ENCODE measurements around the gene MARVELD3. TPM values are rescaled to one million over a fixed set of nuclear protein-coding genes. Genes with fewer than 3 reads are reported as not detected.

The MARVELD3 gene
- total RNA-seq, 1 donor from 2014 or later: 0.47 TPM

- no peak for DNase-seq
Observed at GRCh38 chr16:71623597-71623996, 2.4 kb upstream of the MARVELD3 start.

- no peak for DNase-seq
Observed at GRCh38 chr16:71625113-71625850, 702 bp upstream of the MARVELD3 start.

DNA sequence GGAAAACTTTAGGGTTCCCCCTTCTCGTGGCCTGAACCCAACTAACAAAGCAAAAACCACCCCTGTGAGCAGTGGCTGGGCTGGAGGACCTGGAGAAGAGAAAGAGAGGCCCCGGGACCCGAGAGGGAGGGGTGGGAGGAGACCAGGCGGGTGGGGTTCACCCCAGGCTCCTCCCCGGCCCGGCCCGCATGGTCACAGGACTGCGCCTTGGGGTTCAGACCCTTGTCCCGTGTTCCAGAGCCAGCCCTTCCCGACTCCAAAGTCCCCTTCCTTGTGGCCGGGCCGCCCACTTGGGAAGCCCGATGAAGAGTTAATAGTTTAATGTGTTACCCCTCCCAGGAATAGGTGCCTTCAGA, 852 bp downstream of the MARVELD3 start:
- no peak for DNase-seq

DNA sequence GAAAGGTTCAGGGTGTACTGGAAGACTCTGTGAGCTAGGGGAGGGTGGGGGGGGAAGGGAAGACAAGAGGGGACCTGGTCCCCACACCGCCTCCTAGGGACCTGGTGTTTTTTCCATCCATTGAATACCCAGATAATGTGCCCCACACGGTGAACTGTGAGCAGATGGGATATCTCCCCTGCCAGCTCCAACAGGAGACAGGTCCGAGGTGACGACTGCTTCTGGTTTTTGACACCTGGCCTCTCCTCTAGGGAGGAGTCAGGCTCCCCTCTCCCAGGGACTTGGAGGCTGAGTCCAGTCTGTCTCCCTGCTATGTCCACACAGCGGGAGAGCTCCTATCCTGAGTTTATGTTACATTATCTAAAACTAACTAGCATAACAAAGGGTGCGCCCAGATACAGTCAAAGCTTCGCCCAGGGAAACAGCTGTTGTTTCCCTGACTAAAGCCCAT, 1.8 kb downstream of the MARVELD3 start:
- no peak for DNase-seq

DNA sequence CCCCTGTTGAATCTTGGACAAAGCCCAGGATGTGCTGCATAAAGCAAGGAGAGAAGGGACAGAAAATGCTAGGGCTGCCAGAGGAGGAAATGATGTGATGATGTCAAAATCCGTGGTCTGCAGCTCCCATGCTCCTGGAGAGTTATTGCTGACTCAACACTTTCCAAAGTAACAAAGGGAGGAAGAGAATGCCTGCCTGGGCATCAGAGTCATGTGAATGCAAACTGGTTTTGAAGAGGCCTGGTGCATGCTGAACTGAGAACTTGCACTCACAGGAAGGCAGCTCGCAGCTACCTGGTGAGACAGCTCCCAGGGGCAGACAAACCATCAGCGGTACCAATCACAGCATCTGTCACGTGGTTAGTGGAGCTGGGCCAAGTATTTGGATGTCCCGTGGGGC, 2.8 kb downstream of the MARVELD3 start:
- DNase-seq: no peak

DNA sequence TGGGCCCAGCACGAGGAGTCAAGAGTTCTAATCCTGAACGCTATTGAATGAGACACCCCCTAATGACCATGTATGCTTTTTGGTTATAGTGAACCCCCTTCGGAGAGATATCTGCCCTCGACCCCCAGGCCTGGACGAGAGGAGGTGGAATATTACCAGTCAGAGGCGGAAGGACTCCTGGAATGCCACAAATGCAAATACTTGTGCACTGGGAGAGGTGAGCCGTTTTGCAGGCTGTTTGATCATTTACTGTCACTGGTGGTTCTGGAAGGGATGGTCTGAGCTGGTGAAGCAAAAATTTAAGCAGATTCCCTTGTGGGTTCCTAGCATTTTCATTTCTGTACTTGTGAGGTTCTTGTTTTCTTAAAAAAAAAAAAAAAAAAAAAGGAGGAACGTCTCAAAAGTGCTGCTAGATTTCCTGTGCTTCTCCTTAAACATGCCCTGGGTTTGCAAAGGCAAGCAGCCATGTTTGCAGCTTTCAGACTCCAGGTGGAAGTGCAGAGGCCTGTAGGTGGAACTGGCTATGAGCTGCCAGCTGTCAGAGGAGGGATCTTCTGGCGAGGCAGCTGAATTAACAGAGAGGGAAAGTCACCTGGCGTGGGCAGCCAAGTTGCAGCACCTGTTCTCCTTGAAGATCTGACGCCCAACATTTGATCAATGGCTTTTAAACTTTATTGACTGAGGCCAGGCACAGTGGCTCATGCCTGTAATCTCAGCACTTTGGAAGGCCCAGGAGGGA, 3.5 kb downstream of the MARVELD3 start:
- DNase-seq: no peak

GRCh38 chr16:71630808-71631207, 4.8 kb downstream of the MARVELD3 start:
- DNase-seq: no peak

GRCh38 chr16:71631776-71632175, 5.8 kb downstream of the MARVELD3 start:
- no peak for DNase-seq

DNA sequence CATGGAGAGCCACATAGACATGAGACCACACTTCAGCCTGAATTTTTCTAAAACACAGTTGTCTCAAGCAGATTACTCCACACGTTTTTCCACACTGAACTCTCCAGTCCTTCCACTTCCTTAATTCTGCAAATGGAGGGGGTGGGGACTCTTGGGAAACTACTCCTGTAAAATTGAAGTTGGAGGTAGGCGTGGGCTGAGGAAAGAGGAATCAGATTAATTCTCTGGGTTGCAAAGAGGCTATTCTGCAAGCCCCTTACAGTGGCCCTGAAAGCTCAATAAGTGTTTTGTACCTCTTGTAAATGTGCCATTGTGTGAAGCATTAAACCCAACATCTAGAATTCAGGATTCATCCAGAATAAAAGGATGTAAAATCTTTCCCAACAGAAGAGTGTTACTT, 9.6 kb downstream of the MARVELD3 start:
- no peak for DNase-seq

DNA sequence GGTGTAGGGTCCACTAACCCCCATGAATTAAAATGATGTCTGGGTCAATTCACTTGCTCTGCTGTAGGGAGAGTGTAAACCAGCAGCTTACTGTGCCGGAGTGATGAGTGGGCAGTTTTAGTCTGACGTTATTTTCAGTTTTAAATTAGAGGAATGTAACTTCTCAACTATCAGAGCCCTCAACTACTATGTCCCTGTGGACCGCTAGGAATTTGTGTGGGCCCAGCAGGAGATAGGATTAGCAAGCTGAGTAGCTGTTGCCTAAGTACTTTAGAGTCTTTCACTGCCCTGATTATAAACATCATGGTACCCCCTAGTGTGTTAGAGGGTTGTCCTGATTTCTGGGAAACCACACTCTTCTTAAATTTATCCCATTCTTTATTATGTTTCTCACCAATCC, 11.4 kb downstream of the MARVELD3 start:
- no peak for DNase-seq

DNA sequence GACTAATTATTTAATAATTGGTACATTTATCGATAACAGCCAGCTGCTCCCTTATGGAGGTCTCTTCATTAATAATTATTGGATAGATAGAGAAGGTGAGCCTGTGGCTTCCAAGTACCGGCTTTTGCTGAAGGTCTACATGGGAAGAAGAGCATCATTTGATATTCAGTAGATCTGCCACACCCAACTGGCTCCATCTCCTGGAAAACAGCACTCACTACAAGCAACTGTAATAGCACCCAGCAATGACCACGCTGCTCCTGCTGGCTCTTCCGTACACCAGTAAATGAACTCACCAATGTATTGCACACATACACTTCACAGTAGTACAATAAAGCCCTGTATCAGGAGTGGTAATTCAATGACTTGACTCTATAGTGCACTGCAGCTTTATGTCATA, 19.5 kb downstream of the MARVELD3 start:
- DNase-seq: no peak

- no peak for DNase-seq
Observed at GRCh38 chr16:71647391-71647790, 21.4 kb downstream of the MARVELD3 start.

GRCh38 chr16:71648162-71648561, 22.2 kb downstream of the MARVELD3 start:
- DNase-seq: no peak

DNA sequence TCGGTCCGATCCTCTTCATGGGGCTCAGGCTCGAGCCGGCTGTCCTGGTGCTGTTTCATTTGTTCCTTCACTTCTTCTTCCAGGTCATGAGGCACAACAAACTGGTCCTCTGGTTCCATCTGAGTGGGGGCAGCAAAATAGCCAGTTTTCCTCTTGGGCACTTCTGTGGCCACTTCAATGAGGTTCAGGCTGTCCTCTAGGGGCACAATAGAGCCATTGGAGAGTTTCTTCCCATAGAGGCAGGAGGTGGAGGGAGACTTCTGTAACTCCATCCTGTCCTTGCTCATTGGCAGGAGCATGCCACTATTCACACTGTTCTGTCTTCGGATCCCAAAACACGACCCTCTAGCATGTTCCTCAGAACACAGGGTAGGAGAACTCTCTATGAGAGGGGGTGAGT, 22.9 kb downstream of the MARVELD3 start:
- DNase-seq: no peak

- no peak for DNase-seq
Observed at GRCh38 chr16:71649704-71650103, 23.7 kb downstream of the MARVELD3 start.

DNA sequence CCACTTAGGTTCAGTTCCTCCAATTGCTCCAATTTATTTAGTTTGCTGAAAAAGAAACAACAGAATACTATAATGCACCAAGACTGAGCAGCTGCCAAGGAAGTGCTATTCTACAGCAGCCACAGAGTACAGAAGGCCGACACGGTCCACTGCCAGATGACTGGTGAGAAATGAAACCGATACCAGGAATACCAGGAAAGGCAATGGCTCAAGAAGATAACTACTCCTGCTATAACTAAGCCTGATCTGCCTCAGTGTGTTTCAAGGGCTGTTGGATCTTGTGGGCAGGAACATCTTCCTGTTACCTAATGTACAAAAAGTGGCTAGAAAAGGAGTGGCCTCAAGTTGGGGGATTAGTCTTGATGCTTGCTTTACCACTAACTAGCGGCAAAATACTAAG, 32.8 kb downstream of the MARVELD3 start:
- DNase-seq: no peak

- DNase-seq: no peak
Observed at GRCh38 chr16:71659471-71659870, 33.5 kb downstream of the MARVELD3 start.

GRCh38 chr16:71666264-71666663, 40.3 kb downstream of the MARVELD3 start:
- DNase-seq: no peak

DNA sequence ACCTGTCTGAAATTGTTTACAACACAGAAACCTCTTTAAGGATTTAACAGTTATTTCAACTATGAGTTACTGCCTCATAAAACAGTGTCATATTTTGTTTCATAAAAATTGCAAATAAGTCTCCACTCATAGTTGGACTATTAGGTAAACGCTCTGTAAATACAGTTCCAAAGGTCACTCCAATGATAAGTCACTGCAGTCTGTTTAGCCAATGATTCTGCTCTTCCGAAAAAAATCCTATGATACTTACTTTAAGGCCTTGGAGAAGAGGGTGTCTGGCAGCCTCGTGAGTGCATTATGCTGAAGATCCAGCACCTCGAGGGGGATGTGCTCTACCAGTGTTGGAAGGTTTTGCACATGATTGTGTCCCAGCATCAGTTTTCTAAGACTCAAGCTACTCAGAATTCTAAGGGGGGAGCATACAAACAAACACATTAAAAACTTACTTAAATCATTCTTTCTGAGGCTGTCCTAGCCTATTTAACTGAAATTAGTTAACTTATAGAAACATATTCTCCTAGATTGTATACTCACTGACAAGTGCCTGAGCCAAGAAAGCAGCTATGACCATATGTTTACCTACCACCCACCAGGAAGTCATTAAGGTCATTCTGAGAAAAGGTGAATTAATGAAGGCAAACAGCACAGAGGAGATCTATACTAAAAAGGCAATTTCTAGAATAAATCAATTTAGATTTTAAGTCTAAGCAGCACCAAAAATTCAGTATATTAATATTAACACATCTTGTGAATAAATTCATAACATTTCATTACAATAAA, 41.1 kb downstream of the MARVELD3 start:
- DNase-seq: no peak

DNA sequence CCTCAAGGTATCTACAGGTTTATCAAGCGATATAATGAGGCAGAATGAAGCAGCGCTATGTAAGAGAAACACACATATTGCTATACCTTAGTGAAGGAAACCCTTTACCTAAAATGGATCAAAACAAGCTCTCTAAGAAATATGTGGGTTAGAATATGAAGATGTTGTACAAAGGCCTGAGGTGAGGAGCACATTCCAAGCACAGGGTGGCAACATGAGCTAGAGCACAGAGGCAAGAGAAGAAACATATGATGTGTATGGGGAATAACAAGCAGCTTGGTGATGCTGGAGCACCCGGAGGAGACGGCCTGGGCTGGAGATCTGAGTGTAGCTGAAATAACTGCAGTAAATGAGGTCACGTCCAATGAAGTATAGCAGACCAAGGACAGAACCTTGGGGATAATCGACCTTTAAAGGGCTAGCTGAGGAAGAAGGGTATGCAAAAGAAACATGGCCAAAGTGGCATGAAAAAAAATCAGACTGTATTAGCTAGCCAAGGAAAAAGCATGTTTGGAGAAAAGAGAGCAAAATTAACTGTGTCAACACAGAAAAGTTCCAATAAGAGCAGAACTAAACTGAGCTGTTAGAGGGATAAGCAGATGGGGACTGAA, 44.0 kb downstream of the MARVELD3 start:
- DNase-seq: no peak

DNA sequence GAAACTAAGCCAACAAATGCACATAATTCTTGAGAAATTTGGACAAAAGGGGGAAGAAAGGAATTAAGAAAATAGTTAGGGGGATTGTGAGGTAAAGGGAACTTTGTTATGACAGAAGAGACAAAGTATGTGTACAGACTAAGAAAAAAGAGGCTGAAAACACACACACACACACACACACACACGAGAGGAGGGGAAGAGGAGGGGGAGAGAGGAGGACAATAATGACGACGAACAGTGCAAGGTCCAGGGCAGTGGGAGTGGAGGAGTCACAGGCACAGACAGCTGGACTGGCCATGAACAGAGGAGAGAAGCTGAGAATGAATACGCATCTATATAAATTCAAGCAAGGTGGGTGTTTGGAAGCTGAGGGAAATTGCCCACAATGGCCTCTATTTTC, 44.6 kb downstream of the MARVELD3 start:
- no peak for DNase-seq

DNA sequence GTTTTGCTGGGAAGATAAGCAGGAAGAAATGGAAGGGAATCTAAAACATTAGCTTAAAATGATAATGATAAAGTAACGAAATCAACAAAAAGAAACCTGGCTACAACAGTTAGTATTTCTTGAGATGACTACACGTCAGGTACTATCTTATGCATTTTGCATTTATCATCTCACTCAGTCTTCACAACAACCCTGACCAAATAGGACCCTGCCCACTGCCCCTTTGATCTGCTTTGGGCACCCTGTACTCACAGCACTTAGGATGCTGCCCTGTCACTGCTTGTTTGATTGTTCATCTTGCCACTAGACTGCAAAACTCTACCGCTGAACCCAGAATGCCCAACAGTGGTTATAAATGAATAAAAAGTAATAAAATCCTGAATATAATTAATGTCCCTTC, 45.2 kb downstream of the MARVELD3 start:
- no peak for DNase-seq

DNA sequence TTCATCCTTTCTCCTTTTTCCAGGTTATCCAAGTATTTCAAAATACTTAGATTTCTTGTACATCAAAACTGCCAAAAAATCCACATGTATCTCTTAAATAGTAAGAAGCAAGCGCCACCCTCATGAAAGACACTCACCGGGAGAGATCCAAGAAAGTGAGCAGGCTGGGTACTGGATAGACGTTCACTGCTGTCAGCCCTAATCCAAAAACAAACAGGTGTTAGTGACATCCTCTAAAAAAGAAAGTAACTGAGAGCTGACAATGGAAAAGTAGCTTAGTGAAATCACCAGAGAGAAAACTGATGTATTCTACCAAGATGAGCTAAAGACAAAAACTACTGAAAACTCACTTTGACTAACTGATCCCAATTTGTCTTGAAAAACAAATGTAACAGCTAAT, 46.1 kb downstream of the MARVELD3 start:
- DNase-seq: no peak
